HEK293 (cell line): ENCODE measurements around the gene PIP5K1C.

Source experiments
- AEBP2 ChIP-seq: fragments of 450-650 bp; formaldehyde crosslinking; IDR thresholded peaks from 2 replicates; pipeline ENCODE4 v1.5.1; 2016; ENCODE audit warnings: missing biosample characterization, missing genetic modification characterization, borderline replicate concordance
- CTCF ChIP-seq: fragments of 450-650 bp; formaldehyde crosslinking; IDR thresholded peaks from 2 replicates; pipeline ENCODE4 v1.5.1; 2016; ENCODE audit warnings: missing biosample characterization, missing genetic modification characterization
- EGR2 ChIP-seq: fragments of 450-650 bp; formaldehyde crosslinking; IDR thresholded peaks from 2 replicates; pipeline ENCODE4 v1.5.1; 2016; ENCODE audit warnings: low read depth, missing biosample characterization, missing genetic modification characterization
- KLF8 ChIP-seq: fragments of 450-650 bp; formaldehyde crosslinking; IDR thresholded peaks from 2 replicates; pipeline ENCODE4 v1.5.1; 2016; ENCODE audit warnings: missing biosample characterization, missing genetic modification characterization
- KLF9 ChIP-seq: fragments of 450-650 bp; formaldehyde crosslinking; IDR thresholded peaks from 2 replicates; pipeline ENCODE4 v1.5.1; 2016; ENCODE audit warnings: missing biosample characterization, missing genetic modification characterization, low read depth
- MZF1 ChIP-seq: fragments of 450-650 bp; formaldehyde crosslinking; IDR thresholded peaks from 2 replicates; pipeline ENCODE4 v1.5.1; 2017; ENCODE audit warnings: missing biosample characterization, missing genetic modification characterization, borderline replicate concordance
- PATZ1 ChIP-seq: fragments of 450-650 bp; formaldehyde crosslinking; IDR thresholded peaks from 2 replicates; pipeline ENCODE4 v1.5.1; 2016; ENCODE audit warnings: missing biosample characterization, missing genetic modification characterization
- SCRT2 ChIP-seq: fragments of 450-650 bp; formaldehyde crosslinking; IDR thresholded peaks from 2 replicates; pipeline ENCODE4 v1.5.1; 2016; ENCODE audit warnings: missing biosample characterization, missing genetic modification characterization
- TCF7L2 ChIP-seq: IDR thresholded peaks from 2 replicates; pipeline ENCODE4 v1.6.1; 2011; ENCODE audit warnings: low read depth, mild to moderate bottlenecking, inconsistent platforms, low read length, moderate library complexity, borderline replicate concordance
- WT1 ChIP-seq: fragments of 450-650 bp; formaldehyde crosslinking; IDR thresholded peaks from 2 replicates; pipeline ENCODE4 v1.5.1; 2016; ENCODE audit warnings: missing biosample characterization, missing genetic modification characterization
- ZBTB48 ChIP-seq: fragments of 450-650 bp; formaldehyde crosslinking; IDR thresholded peaks from 2 replicates; pipeline ENCODE4 v1.5.1; 2016; ENCODE audit warnings: missing biosample characterization, missing genetic modification characterization
- ZNF114 ChIP-seq: fragments of 450-650 bp; formaldehyde crosslinking; IDR thresholded peaks from 2 replicates; pipeline ENCODE4 v1.5.0; 2017; ENCODE audit warnings: missing biosample characterization, missing genetic modification characterization
- ZNF37A ChIP-seq: fragments of 450-650 bp; IDR thresholded peaks from 2 replicates; pipeline ENCODE4 v1.5.1; 2018; ENCODE audit warnings: missing biosample characterization, missing genetic modification characterization
- ZNF433 ChIP-seq: fragments of 450-650 bp; formaldehyde crosslinking; IDR thresholded peaks from 2 replicates; pipeline ENCODE4 v1.5.1; 2016; ENCODE audit warnings: missing biosample characterization, missing genetic modification characterization, low read depth
- ZNF529 ChIP-seq: fragments of 450-650 bp; formaldehyde crosslinking; IDR thresholded peaks from 2 replicates; pipeline ENCODE4 v1.5.1; 2017; ENCODE audit warnings: missing genetic modification characterization, missing biosample characterization; ENCODE audit not compliant: insufficient replicate concordance
- ZNF558 ChIP-seq: fragments of 450-650 bp; formaldehyde crosslinking; IDR thresholded peaks from 2 replicates; pipeline ENCODE4 v1.5.1; 2016; ENCODE audit warnings: missing biosample characterization, missing genetic modification characterization
- ZNF626 ChIP-seq: fragments of 450-650 bp; sonication (Bioruptor Pico); formaldehyde crosslinking; IDR thresholded peaks from 2 replicates; pipeline ENCODE4 v1.5.1; 2018; ENCODE audit warnings: missing biosample characterization, missing genetic modification characterization, inconsistent platforms
- ZNF629 ChIP-seq: fragments of 450-650 bp; formaldehyde crosslinking; IDR thresholded peaks from 2 replicates; pipeline ENCODE4 v1.5.1; 2017; ENCODE audit warnings: missing biosample characterization, missing genetic modification characterization
- ZNF654 ChIP-seq: fragments of 450-650 bp; formaldehyde crosslinking; IDR thresholded peaks from 2 replicates; pipeline ENCODE4 v1.5.1; 2016; ENCODE audit warnings: low read depth, missing biosample characterization, missing genetic modification characterization
- ZNF777 ChIP-seq: fragments of 450-650 bp; formaldehyde crosslinking; IDR thresholded peaks from 2 replicates; pipeline ENCODE4 v1.5.1; 2017; ENCODE audit warnings: missing biosample characterization, missing genetic modification characterization, borderline replicate concordance
- TF ChIP-seq, protein P1 (sequence below): fragments of 450-650 bp; formaldehyde crosslinking; IDR thresholded peaks from 2 replicates; pipeline ENCODE4 v1.5.1; 2017; ENCODE audit warnings: missing biosample characterization, missing genetic modification characterization
- TF ChIP-seq, protein P2 (sequence below): fragments of 450-650 bp; formaldehyde crosslinking; IDR thresholded peaks from 2 replicates; pipeline ENCODE4 v1.5.1; 2016; ENCODE audit warnings: missing biosample characterization, missing genetic modification characterization
- TF ChIP-seq, protein P3 (sequence below): fragments of 450-650 bp; formaldehyde crosslinking; IDR thresholded peaks from 2 replicates; pipeline ENCODE4 v1.5.1; 2016; ENCODE audit warnings: missing biosample characterization, missing genetic modification characterization

PIP5K1C gene

GRCh38 chr19:3665681-3666544 lies 34.4 kb downstream of the PIP5K1C start (continued):
- TF ChIP-seq, protein P1, sequence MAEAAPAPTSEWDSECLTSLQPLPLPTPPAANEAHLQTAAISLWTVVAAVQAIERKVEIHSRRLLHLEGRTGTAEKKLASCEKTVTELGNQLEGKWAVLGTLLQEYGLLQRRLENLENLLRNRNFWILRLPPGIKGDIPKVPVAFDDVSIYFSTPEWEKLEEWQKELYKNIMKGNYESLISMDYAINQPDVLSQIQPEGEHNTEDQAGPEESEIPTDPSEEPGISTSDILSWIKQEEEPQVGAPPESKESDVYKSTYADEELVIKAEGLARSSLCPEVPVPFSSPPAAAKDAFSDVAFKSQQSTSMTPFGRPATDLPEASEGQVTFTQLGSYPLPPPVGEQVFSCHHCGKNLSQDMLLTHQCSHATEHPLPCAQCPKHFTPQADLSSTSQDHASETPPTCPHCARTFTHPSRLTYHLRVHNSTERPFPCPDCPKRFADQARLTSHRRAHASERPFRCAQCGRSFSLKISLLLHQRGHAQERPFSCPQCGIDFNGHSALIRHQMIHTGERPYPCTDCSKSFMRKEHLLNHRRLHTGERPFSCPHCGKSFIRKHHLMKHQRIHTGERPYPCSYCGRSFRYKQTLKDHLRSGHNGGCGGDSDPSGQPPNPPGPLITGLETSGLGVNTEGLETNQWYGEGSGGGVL (tag by site-specific recombination), result 0 out of 2 replicates have a peak, but pooled peaks have one; percentile 5
- peak; percentile 64 for TF ChIP-seq ZNF654 (tag by site-specific recombination)
- TF ChIP-seq CTCF (tag by site-specific recombination), result peak; percentile 98
- TF ChIP-seq KLF9 (tag by site-specific recombination), result no peak
- no peak for TF ChIP-seq ZNF529 (tag by site-specific recombination)
- no peak for TF ChIP-seq TCF7L2
- TF ChIP-seq ZNF626 (tag by site-specific recombination), result no peak
- peak; percentile 37; the same call in 1 of the 2 replicates for TF ChIP-seq KLF8 (tag by site-specific recombination)
- no peak for TF ChIP-seq ZNF114 (tag by site-specific recombination)
- peak; percentile 84 for TF ChIP-seq PATZ1 (tag by site-specific recombination)
- TF ChIP-seq SCRT2 (tag by site-specific recombination), result no peak
- TF ChIP-seq ZNF558 (tag by site-specific recombination), result no peak
- TF ChIP-seq ZNF433 (tag by site-specific recombination), result no peak
- TF ChIP-seq ZNF777, result no peak
- TF ChIP-seq, protein P2, sequence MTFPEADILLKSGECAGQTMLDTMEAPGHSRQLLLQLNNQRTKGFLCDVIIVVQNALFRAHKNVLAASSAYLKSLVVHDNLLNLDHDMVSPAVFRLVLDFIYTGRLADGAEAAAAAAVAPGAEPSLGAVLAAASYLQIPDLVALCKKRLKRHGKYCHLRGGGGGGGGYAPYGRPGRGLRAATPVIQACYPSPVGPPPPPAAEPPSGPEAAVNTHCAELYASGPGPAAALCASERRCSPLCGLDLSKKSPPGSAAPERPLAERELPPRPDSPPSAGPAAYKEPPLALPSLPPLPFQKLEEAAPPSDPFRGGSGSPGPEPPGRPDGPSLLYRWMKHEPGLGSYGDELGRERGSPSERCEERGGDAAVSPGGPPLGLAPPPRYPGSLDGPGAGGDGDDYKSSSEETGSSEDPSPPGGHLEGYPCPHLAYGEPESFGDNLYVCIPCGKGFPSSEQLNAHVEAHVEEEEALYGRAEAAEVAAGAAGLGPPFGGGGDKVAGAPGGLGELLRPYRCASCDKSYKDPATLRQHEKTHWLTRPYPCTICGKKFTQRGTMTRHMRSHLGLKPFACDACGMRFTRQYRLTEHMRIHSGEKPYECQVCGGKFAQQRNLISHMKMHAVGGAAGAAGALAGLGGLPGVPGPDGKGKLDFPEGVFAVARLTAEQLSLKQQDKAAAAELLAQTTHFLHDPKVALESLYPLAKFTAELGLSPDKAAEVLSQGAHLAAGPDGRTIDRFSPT, result peak; percentile 43; the same call in 1 of the 2 replicates
- TF ChIP-seq MZF1 (tag by site-specific recombination), result no peak
- no peak for TF ChIP-seq WT1 (tag by site-specific recombination)
- TF ChIP-seq, protein P3, sequence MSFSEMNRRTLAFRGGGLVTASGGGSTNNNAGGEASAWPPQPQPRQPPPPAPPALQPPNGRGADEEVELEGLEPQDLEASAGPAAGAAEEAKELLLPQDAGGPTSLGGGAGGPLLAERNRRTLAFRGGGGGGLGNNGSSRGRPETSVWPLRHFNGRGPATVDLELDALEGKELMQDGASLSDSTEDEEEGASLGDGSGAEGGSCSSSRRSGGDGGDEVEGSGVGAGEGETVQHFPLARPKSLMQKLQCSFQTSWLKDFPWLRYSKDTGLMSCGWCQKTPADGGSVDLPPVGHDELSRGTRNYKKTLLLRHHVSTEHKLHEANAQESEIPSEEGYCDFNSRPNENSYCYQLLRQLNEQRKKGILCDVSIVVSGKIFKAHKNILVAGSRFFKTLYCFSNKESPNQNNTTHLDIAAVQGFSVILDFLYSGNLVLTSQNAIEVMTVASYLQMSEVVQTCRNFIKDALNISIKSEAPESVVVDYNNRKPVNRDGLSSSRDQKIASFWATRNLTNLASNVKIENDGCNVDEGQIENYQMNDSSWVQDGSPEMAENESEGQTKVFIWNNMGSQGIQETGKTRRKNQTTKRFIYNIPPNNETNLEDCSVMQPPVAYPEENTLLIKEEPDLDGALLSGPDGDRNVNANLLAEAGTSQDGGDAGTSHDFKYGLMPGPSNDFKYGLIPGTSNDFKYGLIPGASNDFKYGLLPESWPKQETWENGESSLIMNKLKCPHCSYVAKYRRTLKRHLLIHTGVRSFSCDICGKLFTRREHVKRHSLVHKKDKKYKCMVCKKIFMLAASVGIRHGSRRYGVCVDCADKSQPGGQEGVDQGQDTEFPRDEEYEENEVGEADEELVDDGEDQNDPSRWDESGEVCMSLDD, result no peak
- TF ChIP-seq EGR2 (tag by site-specific recombination), result peak; percentile 62; the same call in 1 of the 2 replicates
- TF ChIP-seq AEBP2, result no peak
- no peak for TF ChIP-seq ZNF37A (tag by site-specific recombination)
- peak; percentile 60 for TF ChIP-seq ZBTB48 (tag by site-specific recombination)
- 0 out of 2 replicates have a peak, but pooled peaks have one; percentile 13 for TF ChIP-seq ZNF629 (tag by site-specific recombination)
